OCI-LY7 (cell line): ENCODE results near the gene TAOK3. TPM values are rescaled to one million over a fixed set of nuclear protein-coding genes. Genes with fewer than 3 reads are reported as not detected.

Experiments used
- BruUV-seq: library from RNA; stranded (reverse); fragments of 400-500 nt; replicated peaks from 2 replicates; lab custom pipeline; 2021; lab: Mats Ljungman, UMichigan
- CTCF ChIA-PET: fragments of 300-600 bp; sonication (Branson Sonifier 250); formaldehyde crosslinking; loops from one replicate; lab custom pipeline; 2022; ENCODE audit warnings: antibody characterized with exemption; ENCODE audit not compliant: unreplicated experiment; lab: Charles Lee
- POLR2A ChIA-PET: fragments of 300-600 bp; sonication (Branson Sonifier 250); formaldehyde crosslinking; loops from one replicate; lab custom pipeline; 2022; ENCODE audit warnings: antibody characterized with exemption; lab: Charles Lee
- DNase-seq: peaks from one replicate; pipeline ENCODE4 v3.0.0-alpha.2; 2015; ENCODE audit warnings: low spot score
- H2AFZ ChIP-seq: fragments of 200-600 bp; sonication (generic), shearing (Covaris generic); 2 replicates; pipeline ENCODE4 v1.6.1; 2014; ENCODE audit warnings: mild to moderate bottlenecking, antibody characterized with exemption, low read length, moderate library complexity
- H3K27ac ChIP-seq: fragments of 200-600 bp; sonication (generic); 2 replicates; pipeline ENCODE4 v1.5.1; 2014; ENCODE audit warnings: mixed run types, low read depth, mild to moderate bottlenecking, moderate library complexity, low read length, inconsistent platforms; ENCODE audit not compliant: poor library complexity, severe bottlenecking
- H3K36me3 ChIP-seq: fragments of 200-600 bp; sonication (generic); 2 replicates; pipeline ENCODE4 v1.6.1; 2014; ENCODE audit warnings: mild to moderate bottlenecking, antibody characterized with exemption, low read length, moderate library complexity, mixed read lengths; ENCODE audit not compliant: insufficient read depth
- H3K4me1 ChIP-seq: fragments of 200-600 bp; sonication (generic); 2 replicates; pipeline ENCODE4 v1.5.1; 2014; ENCODE audit warnings: mild to moderate bottlenecking, low read length; ENCODE audit not compliant: insufficient read depth, poor library complexity, severe bottlenecking
- H3K4me2 ChIP-seq: fragments of 200-600 bp; sonication (generic); 2 replicates; pipeline ENCODE4 v1.6.1; 2014; ENCODE audit warnings: mild to moderate bottlenecking, low read length
- H3K4me3 ChIP-seq: fragments of 200-600 bp; sonication (generic); 2 replicates; pipeline ENCODE4 v1.5.1; 2014; ENCODE audit warnings: mild to moderate bottlenecking, low read depth, low read length; ENCODE audit not compliant: poor library complexity, severe bottlenecking
- H3K79me2 ChIP-seq: fragments of 200-600 bp; sonication (generic); 2 replicates; pipeline ENCODE4 v1.6.1; 2016; ENCODE audit warnings: low read depth, mild to moderate bottlenecking, low read length, moderate library complexity, mixed read lengths; ENCODE audit not compliant: insufficient read depth
- H3K9me2 ChIP-seq: fragments of 200-600 bp; sonication (generic); 2 replicates; pipeline ENCODE4 v1.6.1; 2016; ENCODE audit warnings: mild to moderate bottlenecking, low read length, mixed read lengths; ENCODE audit not compliant: insufficient read depth
- H3K9me3 ChIP-seq: fragments of 200-600 bp; sonication (generic); 2 replicates; pipeline ENCODE4 v1.6.1; 2014; ENCODE audit warnings: mild to moderate bottlenecking, mixed run types, low read length, mixed read lengths
- H4K20me1 ChIP-seq: fragments of 200-600 bp; sonication (generic); 2 replicates; pipeline ENCODE4 v1.6.1; 2014; ENCODE audit warnings: mild to moderate bottlenecking, antibody characterized with exemption, low read length, moderate library complexity, mixed read lengths; ENCODE audit not compliant: insufficient read depth
- EZH2phosphoT487 ChIP-seq: fragments of 200-600 bp; sonication (generic); IDR thresholded peaks from 2 replicates; pipeline ENCODE4 v1.6.1; 2018; ENCODE audit warnings: low read depth, borderline replicate concordance, mild to moderate bottlenecking, mixed run types, antibody characterized with exemption, low read length, moderate library complexity, mixed read lengths
- intact Hi-C: fragments of 100-400 bp; cut with micrococcal nuclease; formaldehyde crosslinking; loops from one replicate; pipeline ENCODE4 v1.10.0; 2022; ENCODE audit not compliant: unreplicated experiment
- total RNA-seq, 2 experiments: library from RNA; depleted of rRNA in 1 of 2; stranded (reverse); fragments of >200 nt in 1 of 2; shearing (Covaris generic) in 1 of 2; gene quantifications; 2 replicates each; pipeline ENCODE4 v1.2.3, GENCODE V29; 2014 to 2022
- TF ChIP-seq, protein P1 (sequence below): fragments of 200-600 bp; sonication (generic); conservative IDR thresholded peaks from 2 replicates; pipeline ENCODE4 v1.5.1; 2014; ENCODE audit warnings: mild to moderate bottlenecking, antibody characterized with exemption, low read length, moderate library complexity, mixed read lengths

The TAOK3 gene
- total RNA-seq, 2 experiments from 2014 or later = 30.7 to 56.0 TPM

DNA sequence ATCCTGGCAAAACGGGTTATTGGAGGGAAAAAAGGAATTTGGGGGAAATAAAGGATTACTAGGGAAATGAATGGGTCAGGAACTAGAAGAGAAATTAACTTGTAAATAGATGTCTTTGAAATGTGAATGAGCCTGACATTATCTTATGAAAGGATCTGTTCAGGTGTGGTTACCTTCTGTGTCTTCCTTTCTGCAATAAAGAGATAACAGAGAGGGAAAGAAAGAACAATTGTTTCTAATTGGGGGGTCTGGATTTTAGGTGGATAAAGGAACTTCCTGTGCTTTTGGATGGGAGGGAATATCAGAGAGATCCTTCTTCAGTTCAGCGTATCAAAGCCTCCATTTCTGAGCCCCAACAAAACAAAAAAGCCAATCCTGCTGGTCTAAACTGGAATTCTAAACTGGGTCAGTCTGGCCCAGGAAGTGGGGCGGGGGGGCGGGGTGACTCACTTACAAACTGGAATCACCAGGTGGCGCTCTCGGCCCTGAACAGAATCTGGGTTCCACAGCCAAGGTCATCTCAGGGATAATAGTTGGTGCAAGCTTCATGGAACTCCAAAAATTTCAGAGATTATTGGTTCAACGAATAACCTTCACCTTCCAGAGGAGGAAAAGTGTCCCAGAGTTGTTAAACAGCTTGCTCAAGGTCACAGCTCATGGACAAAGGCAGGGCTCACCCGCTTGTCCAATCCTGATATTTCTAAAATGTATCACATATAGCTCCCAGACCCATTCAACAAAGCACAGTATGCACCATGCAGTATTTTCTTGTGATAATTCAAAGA lies 251.9 kb downstream of the TAOK3 start:
- no peaks in the 10 kb centered on the region for H3K36me3 ChIP-seq
- H3K27ac ChIP-seq = no peak overlapping the region
- ChIA-PET CTCF (interaction anchor here (1.3 kb wide), 1 partner anchor 252 kb away, joined by 8 read pairs; the partner anchor contains the start of gene TAOK3), POLR2A (interaction anchor here (0.6 to 0.7 kb wide), 2 partner anchors 21 to 231 kb away, joined by 3 to 5 read pairs; no protein-coding TSS in a partner anchor)
- intact Hi-C loops = loop anchor here (1.0 kb wide), 1 partner anchor 256 kb away; the partner anchor contains the start of gene SUDS3
- no peaks in the 10 kb centered on the region for H3K9me2 ChIP-seq
- H3K4me1 ChIP-seq = peaks cover 5% of the 10 kb centered on the region
- H3K4me3 ChIP-seq = no peak overlapping the region
- peak; percentile 76 for DNase-seq
- H2AFZ ChIP-seq = peak overlapping the region; percentile 92
- H4K20me1 ChIP-seq = no peaks in the 10 kb centered on the region
- no peaks in the 10 kb centered on the region for H3K9me3 ChIP-seq
- no TSS peak for BruUV-seq
- no peak for TF ChIP-seq EZH2phosphoT487
- TF ChIP-seq, protein P1, sequence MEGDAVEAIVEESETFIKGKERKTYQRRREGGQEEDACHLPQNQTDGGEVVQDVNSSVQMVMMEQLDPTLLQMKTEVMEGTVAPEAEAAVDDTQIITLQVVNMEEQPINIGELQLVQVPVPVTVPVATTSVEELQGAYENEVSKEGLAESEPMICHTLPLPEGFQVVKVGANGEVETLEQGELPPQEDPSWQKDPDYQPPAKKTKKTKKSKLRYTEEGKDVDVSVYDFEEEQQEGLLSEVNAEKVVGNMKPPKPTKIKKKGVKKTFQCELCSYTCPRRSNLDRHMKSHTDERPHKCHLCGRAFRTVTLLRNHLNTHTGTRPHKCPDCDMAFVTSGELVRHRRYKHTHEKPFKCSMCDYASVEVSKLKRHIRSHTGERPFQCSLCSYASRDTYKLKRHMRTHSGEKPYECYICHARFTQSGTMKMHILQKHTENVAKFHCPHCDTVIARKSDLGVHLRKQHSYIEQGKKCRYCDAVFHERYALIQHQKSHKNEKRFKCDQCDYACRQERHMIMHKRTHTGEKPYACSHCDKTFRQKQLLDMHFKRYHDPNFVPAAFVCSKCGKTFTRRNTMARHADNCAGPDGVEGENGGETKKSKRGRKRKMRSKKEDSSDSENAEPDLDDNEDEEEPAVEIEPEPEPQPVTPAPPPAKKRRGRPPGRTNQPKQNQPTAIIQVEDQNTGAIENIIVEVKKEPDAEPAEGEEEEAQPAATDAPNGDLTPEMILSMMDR = peak; percentile 70
- no peaks in the 10 kb centered on the region for H3K79me2 ChIP-seq
- peak overlapping the region; percentile 10; the same call in 1 of the 2 replicates for H3K4me2 ChIP-seq

DNA sequence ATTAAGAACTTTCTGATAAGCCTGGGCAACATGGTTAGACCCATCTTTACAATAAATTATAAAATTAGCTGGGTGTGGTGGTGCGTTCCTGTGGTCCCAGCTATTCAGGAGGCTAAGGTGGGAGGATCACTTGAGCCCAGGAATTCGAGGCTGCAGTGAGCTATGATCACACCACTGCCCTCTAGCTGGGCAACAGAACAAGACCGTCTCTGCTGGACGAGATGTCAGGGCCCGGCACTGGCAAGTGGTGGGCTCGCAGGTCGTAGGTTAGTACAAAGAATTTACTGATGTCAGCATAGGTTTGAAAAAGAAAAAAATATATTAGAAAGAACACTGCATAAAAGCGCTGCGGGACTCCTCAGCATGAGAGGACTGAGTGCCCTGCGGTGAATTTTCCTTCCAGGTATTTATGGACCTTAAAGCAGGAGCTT lies 253.2 kb downstream of the TAOK3 start:
- no peaks in the 10 kb centered on the region for H4K20me1 ChIP-seq
- no peak overlapping the region for H3K4me2 ChIP-seq
- no peak overlapping the region for H3K4me3 ChIP-seq
- no peak overlapping the region for H3K27ac ChIP-seq
- peaks cover 5% of the 10 kb centered on the region for H3K4me1 ChIP-seq
- no TSS peak for BruUV-seq
- no peaks in the 10 kb centered on the region for H3K9me3 ChIP-seq
- TF ChIP-seq EZH2phosphoT487 = no peak
- TF ChIP-seq, protein P1 = no peak
- no peak for DNase-seq
- H2AFZ ChIP-seq = no peak overlapping the region
- H3K9me2 ChIP-seq = no peaks in the 10 kb centered on the region
- intact Hi-C loops = no loop called here
- CTCF ChIA-PET = no interaction called here
- no peaks in the 10 kb centered on the region for H3K36me3 ChIP-seq
- no peaks in the 10 kb centered on the region for H3K79me2 ChIP-seq
- POLR2A ChIA-PET = no interaction called here

DNA sequence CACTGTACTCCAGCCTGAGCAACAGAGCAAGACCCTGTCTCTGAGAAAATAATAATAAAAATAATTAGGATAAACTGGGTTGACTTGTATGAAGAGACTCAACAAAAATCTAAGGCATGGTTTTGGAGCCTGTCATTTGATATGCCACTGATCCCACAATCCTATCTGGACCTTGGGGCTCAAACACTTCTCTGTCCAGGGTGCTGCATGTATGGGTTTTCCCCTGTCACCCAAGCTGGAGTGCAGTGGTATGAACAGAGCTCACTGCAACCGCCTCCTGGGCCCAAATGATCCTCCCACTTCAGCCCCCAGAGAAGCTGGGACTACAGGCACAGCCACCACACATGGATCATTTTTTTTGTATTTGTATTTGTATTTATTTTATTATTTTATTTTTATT lies 263.6 kb downstream of the TAOK3 start:
- intact Hi-C loops = no loop called here
- Histone ChIP-seq H3K4me1 (no peaks in the 10 kb centered on the region), H3K9me3 (no peaks in the 10 kb centered on the region), H3K79me2 (no peaks in the 10 kb centered on the region), H3K27ac (no peak overlapping the region), H4K20me1 (no peaks in the 10 kb centered on the region), H3K4me2 (no peak overlapping the region), H2AFZ (no peak overlapping the region), H3K4me3 (no peak overlapping the region), H3K9me2 (no peaks in the 10 kb centered on the region), H3K36me3 (no peaks in the 10 kb centered on the region)
- no TSS peak for BruUV-seq
- no peak for DNase-seq
- ChIA-PET POLR2A (no interaction called here), CTCF (no interaction called here)
- no peak for TF ChIP-seq EZH2phosphoT487
- TF ChIP-seq, protein P1 = no peak
